HG03378 (cell line): ENCODE data around the gene GLO1.
"Not testable (repeated sequence)": the region's sequence is repeated elsewhere in the genome, so short reads cannot be mapped to it uniquely, and the experiment has no call there.

ENCODE experiments used
- ATAC-seq: cut with Tn5 transposase; IDR thresholded peaks from one replicate; pipeline ENCODE4 v1.9.1; 2021; ENCODE audit warnings: mild to moderate bottlenecking, moderate library complexity; ENCODE audit not compliant: unreplicated experiment

GLO1 gene

GRCh38 chr6:38708496-38708895 lies 5.6 kb upstream of the GLO1 start:
- no peak for ATAC-seq

GRCh38 chr6:38705924-38706323 lies 3.0 kb upstream of the GLO1 start:
- no peak for ATAC-seq

- no peak for ATAC-seq
Measured at GRCh38 chr6:38703949-38704590, 1.1 kb upstream of the GLO1 start.

- no peak for ATAC-seq
Measured at GRCh38 chr6:38701551-38701950, 1.4 kb downstream of the GLO1 start.

DNA sequence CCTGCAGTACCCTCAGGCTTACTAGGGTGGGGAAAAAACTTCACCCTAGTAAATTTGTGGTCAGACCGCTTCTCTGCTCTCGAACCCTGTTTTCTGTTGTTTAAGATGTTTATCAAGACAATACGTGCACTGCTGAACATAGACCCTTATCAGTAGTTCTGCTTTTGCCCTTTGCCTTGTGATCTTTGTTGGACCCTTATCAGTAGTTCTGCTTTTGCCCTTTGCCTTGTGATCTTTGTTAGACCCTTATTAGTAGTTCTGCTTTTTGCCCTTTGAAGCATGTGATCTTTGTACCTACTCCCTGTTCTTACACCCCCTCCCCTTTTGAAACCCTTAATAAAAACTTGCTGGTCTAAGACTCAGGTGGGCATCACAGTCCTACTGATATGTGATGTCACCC lies 3.2 kb downstream of the GLO1 start:
- ATAC-seq: not testable (repeated sequence)

DNA sequence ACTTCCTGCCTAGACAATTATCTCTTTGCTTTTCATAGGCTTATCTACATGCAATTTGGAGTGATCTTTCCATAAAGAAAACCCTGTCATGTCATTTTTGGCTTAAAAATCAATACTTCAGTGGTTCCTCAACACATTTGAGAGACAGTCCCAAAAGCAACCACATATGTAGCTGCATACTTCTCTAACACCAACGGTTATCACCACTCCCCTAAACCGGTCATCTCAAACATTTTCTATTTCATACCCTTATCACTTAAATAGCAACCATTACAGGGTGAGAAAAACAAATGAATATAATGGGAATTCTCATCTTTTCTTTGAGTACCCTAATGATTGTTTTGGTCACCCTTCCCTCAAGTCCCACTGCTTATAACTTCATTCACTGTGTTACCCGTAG lies 5.1 kb downstream of the GLO1 start:
- ATAC-seq: no peak

DNA sequence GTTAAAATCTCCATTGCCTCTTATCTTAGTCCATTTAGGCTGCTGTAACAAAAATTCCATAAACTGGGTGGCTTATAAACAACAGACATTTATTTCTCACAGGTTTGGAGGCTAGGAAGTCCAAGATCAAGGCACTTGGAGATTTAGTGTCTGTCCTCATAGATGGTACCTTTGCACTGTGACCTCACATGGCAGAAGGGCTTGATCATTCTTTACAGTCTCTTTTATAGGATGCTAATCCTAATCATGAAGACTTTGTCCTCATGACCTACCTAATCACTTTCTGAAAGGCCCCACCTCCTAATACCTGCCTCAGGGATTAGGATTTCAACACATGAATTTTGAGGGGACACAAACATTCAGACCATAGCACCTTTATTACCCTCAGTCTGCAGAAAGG lies 6.6 kb downstream of the GLO1 start:
- ATAC-seq: no peak

DNA sequence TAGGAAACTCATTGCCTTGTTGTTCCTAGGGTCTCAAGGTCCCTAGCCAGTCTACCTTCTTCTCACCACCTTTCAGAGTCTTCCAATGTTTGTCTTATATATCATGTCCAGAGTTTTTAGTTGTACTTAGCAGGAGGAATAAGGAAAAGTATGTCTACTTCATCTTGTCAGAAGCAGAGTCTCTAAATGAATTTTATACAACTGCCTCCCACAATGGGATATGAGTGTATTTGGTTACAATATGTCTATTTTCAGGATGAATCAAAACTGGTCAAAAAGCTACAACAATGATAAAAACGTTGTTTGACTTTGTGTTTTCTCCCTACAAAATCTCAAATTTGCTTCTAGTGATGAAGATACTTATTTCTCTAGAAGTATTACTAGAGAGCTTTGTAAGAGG lies 7.0 kb downstream of the GLO1 start:
- ATAC-seq: no peak

DNA sequence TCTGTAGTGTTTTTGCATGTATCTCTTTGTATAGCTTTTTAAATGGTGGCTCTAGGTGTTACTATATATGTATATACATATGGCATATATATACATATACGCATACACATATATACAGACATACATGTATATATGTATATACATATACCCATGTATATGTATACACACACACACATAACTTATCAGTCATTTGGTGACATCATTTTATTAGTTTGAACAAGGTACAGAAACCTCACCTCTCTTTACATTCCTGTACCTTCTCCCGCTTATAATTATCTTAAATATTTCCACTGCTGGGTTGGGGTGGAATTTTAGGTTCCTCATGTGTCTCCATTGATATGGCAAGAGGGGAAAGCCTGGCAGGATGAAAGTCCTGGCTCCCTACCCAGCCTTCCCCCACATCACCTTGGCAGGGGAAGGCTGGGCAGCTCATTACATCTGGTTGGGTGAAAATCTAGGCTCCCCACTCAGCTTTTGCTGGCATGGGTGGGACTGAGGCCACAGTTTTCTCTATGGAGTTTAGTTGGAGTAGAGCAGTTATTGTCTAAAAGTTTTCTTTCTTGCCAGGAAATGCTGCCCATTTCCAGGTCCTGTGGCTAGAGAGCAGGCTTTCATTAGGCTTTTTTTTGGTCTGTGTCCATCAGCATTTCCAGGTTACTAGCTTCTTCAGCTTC lies 7.6 kb downstream of the GLO1 start:
- no peak for ATAC-seq

GRCh38 chr6:38688579-38689087 lies 14.3 kb downstream of the GLO1 start:
- peak; percentile 61 for ATAC-seq

DNA sequence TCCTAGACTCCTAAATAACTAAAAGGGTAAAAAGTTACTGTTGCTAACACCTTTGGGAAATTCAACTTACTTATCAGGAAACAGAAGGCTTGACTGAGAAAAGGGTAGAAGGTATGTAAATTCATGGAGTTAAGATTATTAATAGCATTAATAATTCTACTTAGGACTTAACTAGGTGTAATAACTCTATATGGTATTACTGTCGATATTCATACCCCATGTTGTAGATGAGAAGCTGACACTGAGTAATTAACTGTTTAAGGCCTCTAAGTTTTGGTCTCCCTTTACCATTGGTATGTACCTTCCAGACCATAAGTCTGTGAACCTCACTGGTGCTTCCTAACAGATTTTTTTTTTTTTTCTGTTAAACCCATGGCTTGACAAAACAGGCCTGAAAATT lies 15.4 kb downstream of the GLO1 start:
- ATAC-seq: no peak

DNA sequence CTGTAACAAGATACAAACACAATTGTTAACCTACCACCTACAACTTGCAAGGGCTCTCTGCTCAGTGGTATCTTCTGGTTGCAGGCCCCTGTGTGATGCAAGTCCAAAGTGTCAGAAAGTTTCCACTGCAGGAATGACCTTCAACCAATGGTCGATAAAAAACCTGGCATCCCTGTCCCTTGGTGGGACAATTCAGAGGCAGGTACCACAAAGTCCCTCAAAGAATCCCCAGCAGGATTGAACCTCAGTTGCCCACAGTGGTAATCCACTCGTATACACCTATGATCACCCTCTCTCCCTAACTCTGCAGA lies 15.9 kb downstream of the GLO1 start:
- no peak for ATAC-seq

DNA sequence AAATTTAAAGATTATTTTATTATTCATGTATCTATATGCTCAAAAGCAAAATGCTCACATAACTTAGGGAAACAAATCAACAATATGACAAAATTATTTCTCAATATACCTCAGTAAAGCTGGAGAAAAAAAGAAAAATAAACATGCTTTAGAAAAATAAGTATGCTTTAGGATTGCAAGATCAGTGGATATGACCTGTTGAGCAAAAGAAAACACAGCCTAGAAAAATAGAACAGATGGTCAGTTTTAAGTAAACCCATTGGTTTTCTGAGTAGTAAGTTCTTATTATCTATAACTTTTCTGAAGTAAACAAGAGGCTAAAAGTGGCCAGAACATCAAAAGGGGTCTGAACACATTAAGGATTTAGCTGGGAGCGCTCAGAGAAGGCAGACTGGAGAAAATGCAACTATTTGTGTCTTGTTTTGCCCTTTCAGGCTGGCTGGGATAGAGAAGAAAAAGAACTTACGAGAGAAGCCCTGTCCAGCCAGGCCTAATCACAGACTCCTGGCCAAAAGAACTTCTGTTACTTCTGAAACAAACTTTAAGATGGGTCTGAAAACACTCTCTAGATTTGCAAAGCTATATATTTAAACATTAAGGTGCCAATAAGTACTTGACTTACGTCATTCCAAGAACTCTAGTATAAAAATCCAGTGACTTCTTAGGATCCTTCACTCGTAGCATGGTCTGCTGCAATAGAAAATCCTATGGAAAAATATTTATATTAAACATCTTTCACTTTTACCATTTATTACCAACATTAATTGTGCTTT lies 16.5 kb downstream of the GLO1 start:
- no peak for ATAC-seq

GRCh38 chr6:38684904-38685303 lies 18.0 kb downstream of the GLO1 start:
- ATAC-seq: no peak

- no peak for ATAC-seq
Measured at GRCh38 chr6:38684237-38684636, 18.7 kb downstream of the GLO1 start.

DNA sequence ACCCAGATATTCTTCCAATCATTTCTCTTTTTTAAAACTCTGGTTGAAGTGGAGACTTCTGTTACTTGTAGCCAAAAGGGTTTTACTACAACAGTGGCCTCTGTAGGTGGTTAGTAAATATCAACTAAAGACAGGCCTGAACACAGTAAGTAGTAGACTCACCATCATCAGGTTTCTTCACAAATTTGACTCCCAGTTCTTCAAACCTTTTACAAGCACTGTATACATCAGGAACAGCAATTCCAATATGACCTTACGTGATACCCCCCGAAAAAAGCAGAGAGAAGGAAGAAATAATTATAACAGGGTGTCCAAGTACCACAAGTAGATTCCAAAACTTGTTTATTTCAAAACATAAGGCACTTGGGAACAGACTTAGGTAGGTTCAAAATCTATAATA lies 21.1 kb downstream of the GLO1 start:
- no peak for ATAC-seq

GRCh38 chr6:38679668-38680067 lies 23.3 kb downstream of the GLO1 start:
- ATAC-seq: no peak

DNA sequence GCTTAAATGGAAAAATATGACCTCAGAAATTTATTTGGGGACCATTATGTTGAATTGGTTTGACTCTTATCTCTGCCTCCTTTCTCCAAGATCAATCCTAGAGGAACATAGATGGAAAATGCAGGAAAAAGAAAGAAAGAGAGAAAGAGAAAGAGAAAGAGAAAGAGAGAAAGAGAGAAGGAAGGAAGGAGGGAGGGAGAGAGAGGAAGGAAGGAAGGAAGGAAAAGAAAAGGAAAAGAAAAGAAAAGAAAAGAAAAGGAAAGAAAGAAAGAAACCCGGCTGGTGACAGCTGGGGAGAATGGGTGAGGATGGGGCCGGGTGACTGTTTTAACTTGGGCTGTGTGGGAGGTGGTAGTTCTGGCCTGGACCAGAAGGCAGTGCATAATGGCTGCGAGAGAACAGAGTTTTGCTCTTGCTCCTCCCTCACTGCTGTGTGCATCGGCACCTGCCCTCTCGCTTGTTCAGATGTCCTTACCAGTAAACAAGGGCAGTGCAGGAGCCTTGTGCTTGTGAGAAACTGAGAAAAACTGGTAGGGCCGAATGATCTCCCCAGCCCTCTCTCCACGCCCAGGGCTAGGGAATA lies 24.7 kb downstream of the GLO1 start:
- no peak for ATAC-seq

DNA sequence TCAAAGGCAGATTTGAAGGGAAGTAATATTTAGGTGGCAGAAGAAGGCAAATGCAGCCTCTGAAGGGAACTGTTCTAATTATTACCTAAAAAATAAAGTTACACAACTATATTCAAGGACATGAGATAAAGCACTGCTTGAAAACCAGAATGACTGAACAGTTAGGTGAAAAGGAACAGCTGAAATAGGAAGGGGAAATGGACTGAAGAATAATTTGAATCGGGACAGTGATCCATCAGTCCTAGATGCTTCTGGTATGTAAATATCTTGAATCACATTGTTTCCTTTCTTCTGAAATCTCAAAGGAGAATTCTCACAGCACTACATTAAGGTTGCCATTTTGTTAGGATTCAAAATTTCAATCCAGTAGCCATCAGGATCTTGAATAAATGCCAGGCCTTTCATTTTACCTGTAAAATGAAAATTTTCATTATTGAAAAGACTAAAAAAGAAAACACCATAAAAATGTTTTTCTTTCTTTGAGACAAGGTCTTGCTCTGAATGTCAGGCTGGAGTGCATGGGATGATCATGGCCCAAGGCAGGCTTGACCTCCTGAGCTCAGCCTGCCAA lies 25.9 kb downstream of the GLO1 start:
- no peak for ATAC-seq

- ATAC-seq: no peak
Measured at GRCh38 chr6:38676236-38676973, 26.5 kb downstream of the GLO1 start.
